ENCODE data around the gene RARS1. TPM values are rescaled to one million over a fixed set of nuclear protein-coding genes. Genes with fewer than 3 reads are reported as not detected.

Gene RARS1
- total RNA-seq, 1 experiment from 2014 or later, result 376 TPM

GRCh38 chr5:168552146-168552545, 65.9 kb downstream of the RARS1 start:
- H3K27me3 ChIP-seq (replicated peaks), result no peaks in the 10 kb centered on the region
- no peak overlapping the region for H3K4me3 ChIP-seq
- DNase-seq (ENCODE audit: low read depth in 1 of 2, low spot score in 2 of 2), result no peak
- peaks cover 63% of the 10 kb centered on the region for H3K36me3 ChIP-seq
- H3K27ac ChIP-seq, result no peak overlapping the region
- no peaks in the 10 kb centered on the region for H3K4me1 ChIP-seq (replicated peaks)
- H3K9me3 ChIP-seq (replicated peaks), result no peaks in the 10 kb centered on the region

- H3K36me3 ChIP-seq, result peaks cover 68% of the 10 kb centered on the region
- no peak overlapping the region for H3K4me3 ChIP-seq
- H3K9me3 ChIP-seq (replicated peaks), result no peaks in the 10 kb centered on the region
- H3K27me3 ChIP-seq (replicated peaks), result no peaks in the 10 kb centered on the region
- H3K4me1 ChIP-seq (replicated peaks), result no peaks in the 10 kb centered on the region
- DNase-seq (ENCODE audit: low read depth in 1 of 2, low spot score in 2 of 2), result no peak
- no peak overlapping the region for H3K27ac ChIP-seq
Observed at GRCh38 chr5:168553377-168554130, 67.3 kb downstream of the RARS1 start.

- Histone ChIP-seq H3K4me3 (no peak overlapping the region), H3K27ac (no peak overlapping the region), H3K36me3 (peaks cover 89% of the 10 kb centered on the region), H3K27me3 (replicated peaks) (no peaks in the 10 kb centered on the region), H3K4me1 (replicated peaks) (peaks cover 6% of the 10 kb centered on the region), H3K9me3 (replicated peaks) (no peaks in the 10 kb centered on the region)
- no peak for DNase-seq (ENCODE audit: low read depth in 1 of 2, low spot score in 2 of 2)
Observed at GRCh38 chr5:168557389-168557788, 71.1 kb downstream of the RARS1 start.

GRCh38 chr5:168562279-168562678, 76.0 kb downstream of the RARS1 start:
- no peak overlapping the region for H3K4me3 ChIP-seq
- H3K36me3 ChIP-seq, result peaks cover 73% of the 10 kb centered on the region
- H3K4me1 ChIP-seq (replicated peaks), result peaks cover 19% of the 10 kb centered on the region
- no peak for DNase-seq (ENCODE audit: low read depth in 1 of 2, low spot score in 2 of 2)
- no peaks in the 10 kb centered on the region for H3K27me3 ChIP-seq (replicated peaks)
- H3K9me3 ChIP-seq (replicated peaks), result no peaks in the 10 kb centered on the region
- H3K27ac ChIP-seq, result no peak overlapping the region; the same call in 1 of the 2 replicates

- Histone ChIP-seq H3K4me3 (no peak overlapping the region), H3K4me1 (replicated peaks) (peaks cover 19% of the 10 kb centered on the region), H3K27me3 (replicated peaks) (no peaks in the 10 kb centered on the region), H3K9me3 (replicated peaks) (no peaks in the 10 kb centered on the region), H3K27ac (no peak overlapping the region), H3K36me3 (peaks cover 74% of the 10 kb centered on the region)
- no peak for DNase-seq (ENCODE audit: low read depth in 1 of 2, low spot score in 2 of 2)
Observed at GRCh38 chr5:168563959-168564358, 77.7 kb downstream of the RARS1 start.

- Histone ChIP-seq H3K4me1 (replicated peaks) (peaks cover 9% of the 10 kb centered on the region; the same call in 1 of the 2 replicates), H3K9me3 (replicated peaks) (no peaks in the 10 kb centered on the region), H3K36me3 (peaks cover 39% of the 10 kb centered on the region), H3K27ac (no peak overlapping the region), H3K4me3 (no peak overlapping the region), H3K27me3 (replicated peaks) (no peaks in the 10 kb centered on the region)
- DNase-seq (ENCODE audit: low read depth in 1 of 2, low spot score in 2 of 2), result no peak
Observed at GRCh38 chr5:168568738-168569137, 82.5 kb downstream of the RARS1 start.

Other genes starting within 250 kb of the RARS1 start
- gene WWC1, start 194.8 kb upstream of the RARS1 start, total RNA-seq (2014; rRNA removed; shearing (Covaris generic)), result 13.2 and 21.3 TPM in 2 replicates
- gene FBLL1, start 42.8 kb downstream of the RARS1 start, total RNA-seq (2014; rRNA removed; shearing (Covaris generic)), result 4.6 and 4.8 TPM in 2 replicates
- 77.0 and 105 TPM in 2 replicates for gene PANK3, start 92.9 kb downstream of the RARS1 start, total RNA-seq (2014; rRNA removed; shearing (Covaris generic))